ENCODE data around the gene FN1. TPM values are rescaled to one million over a fixed set of nuclear protein-coding genes. Genes with fewer than 3 reads are reported as not detected.
"Not testable (repeated sequence)": the region's sequence is repeated elsewhere in the genome, so short reads cannot be mapped to it uniquely, and the experiment has no call there.

The FN1 gene
- total and polyA plus RNA-seq, 8 donors: 42.0 to 861 (median 252) TPM

DNA sequence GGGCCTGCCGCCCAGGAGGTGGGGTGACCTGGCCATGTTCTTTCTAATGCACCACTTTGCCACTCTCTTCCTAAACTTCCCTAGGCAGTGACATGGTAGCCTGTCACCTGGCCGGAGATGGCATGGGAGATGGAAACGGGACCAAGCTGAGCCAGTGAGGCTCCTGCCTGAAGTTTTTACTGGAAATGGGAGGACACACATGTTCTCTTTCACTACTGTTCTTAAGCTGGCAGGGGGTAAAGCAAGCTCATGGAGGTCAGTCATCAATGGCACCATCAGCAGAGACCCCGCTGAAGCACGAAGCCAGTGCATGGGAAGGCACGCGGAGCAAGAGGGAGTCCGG lies 73.3 kb downstream of the FN1 start:
- H3K9me3 ChIP-seq: no peaks in the 10 kb centered on the region
- no peak overlapping the region for H3K4me3 ChIP-seq
- intact Hi-C loops (cut with DNase I; ENCODE audit: low total_unique reads): no loop called here
- no peak for DNase-seq
- TF ChIP-seq, protein P1, sequence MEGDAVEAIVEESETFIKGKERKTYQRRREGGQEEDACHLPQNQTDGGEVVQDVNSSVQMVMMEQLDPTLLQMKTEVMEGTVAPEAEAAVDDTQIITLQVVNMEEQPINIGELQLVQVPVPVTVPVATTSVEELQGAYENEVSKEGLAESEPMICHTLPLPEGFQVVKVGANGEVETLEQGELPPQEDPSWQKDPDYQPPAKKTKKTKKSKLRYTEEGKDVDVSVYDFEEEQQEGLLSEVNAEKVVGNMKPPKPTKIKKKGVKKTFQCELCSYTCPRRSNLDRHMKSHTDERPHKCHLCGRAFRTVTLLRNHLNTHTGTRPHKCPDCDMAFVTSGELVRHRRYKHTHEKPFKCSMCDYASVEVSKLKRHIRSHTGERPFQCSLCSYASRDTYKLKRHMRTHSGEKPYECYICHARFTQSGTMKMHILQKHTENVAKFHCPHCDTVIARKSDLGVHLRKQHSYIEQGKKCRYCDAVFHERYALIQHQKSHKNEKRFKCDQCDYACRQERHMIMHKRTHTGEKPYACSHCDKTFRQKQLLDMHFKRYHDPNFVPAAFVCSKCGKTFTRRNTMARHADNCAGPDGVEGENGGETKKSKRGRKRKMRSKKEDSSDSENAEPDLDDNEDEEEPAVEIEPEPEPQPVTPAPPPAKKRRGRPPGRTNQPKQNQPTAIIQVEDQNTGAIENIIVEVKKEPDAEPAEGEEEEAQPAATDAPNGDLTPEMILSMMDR (IDR thresholded peaks at IDR 0.05): no peak
- H3K27me3 ChIP-seq: no peaks in the 10 kb centered on the region
- H3K27ac ChIP-seq: no peak overlapping the region
- WGBS, 5 donors: 85 to 99% (median 96%) methylated on average over 8 of the region's 8 CpGs
- H3K4me1 ChIP-seq: no peaks in the 10 kb centered on the region
- H3K36me3 ChIP-seq: peaks cover 18 to 79% (median 75%) of the 10 kb centered on the region in 4 donors

DNA sequence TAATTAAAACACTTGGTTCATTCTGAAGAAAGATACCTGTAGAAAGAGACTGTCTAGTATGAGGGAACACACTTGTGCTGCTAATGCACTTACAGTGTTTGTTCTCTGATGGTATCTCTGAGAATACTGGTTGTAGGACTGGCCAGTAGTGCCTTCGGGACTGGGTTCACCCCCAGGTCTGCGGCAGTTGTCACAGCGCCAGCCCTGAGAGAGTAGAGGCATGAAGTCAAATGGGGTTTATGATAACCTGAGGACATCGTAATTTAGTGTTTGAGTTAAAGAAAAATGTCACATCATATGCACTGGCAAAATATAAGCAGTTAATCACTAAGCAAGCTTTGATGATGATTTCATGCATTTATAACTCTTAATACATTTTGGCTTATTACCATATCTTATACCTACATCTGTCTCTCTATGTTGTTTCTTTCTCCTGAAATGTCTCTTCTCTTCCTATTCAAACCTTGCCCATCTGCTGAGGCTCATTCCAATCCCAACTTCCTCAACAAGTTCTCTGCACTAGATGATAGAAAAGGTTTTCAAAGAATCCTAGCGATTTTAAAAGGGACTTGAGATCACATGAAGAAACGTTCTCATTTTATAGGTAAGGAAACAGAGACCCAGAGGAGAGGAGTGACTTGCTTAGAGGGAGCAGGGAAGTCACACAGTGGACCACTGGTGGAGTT lies 73.8 kb downstream of the FN1 start:
- no peaks in the 10 kb centered on the region for H3K9me3 ChIP-seq
- H3K27me3 ChIP-seq: no peaks in the 10 kb centered on the region
- no peak for DNase-seq
- WGBS, 5 donors: 76 to 90% (median 77%) methylated on average over 6 of the region's 6 CpGs
- H3K4me3 ChIP-seq: no peak overlapping the region
- TF ChIP-seq POLR2AphosphoS5 (IDR thresholded peaks at IDR 0.05) (no peak), EP300 (IDR thresholded peaks at IDR 0.05) (no peak), POLR2A (IDR thresholded peaks at IDR 0.05) (no peak)
- TF ChIP-seq, protein P1 (IDR thresholded peaks at IDR 0.05): no peak
- H3K4me1 ChIP-seq: no peaks in the 10 kb centered on the region
- peaks cover 18 to 74% (median 71%) of the 10 kb centered on the region in 4 donors for H3K36me3 ChIP-seq
- H3K27ac ChIP-seq: no peak overlapping the region
- intact Hi-C loops (cut with DNase I; ENCODE audit: low total_unique reads): no loop called here

DNA sequence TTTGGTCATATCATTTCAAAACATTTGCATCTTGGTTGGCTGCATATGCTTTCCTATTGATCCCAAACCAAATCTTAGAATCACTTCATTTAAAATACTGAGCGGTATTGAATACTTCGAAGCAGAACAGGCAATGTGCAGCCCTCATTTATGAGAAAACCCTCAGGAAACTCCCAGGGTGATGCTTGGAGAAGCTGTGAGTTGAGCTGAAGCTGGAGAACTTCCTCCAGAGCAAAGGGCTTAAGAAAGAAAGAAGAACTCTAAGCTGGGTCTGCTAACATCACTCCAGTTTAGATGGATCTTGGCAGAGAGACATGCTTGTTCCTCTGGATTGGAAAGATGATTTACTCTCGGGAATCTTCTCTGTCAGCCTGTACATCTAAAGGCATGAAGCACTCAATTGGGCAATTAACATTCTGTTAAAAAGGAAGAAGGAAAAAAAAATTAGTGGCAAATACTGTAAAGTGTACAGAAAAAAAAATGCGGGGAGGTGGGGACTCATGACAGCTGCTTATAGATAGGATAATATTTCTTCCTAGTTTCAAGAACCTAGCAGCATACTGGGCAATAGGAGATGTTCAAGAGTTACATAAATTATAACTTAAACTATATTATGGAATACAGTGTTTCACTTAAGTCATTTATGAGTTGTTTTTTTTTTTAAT lies 74.5 kb downstream of the FN1 start:
- no peak for DNase-seq
- no peak overlapping the region for H3K27ac ChIP-seq
- no peak overlapping the region for H3K4me3 ChIP-seq
- TF ChIP-seq POLR2A (IDR thresholded peaks at IDR 0.05): no peak
- no peak for TF ChIP-seq POLR2AphosphoS5 (IDR thresholded peaks at IDR 0.05)
- no peak for TF ChIP-seq EP300 (IDR thresholded peaks at IDR 0.05)
- TF ChIP-seq, protein P1 (IDR thresholded peaks at IDR 0.05): no peak
- no peaks in the 10 kb centered on the region for H3K27me3 ChIP-seq
- 88 to 92% (median 90%) methylated on average over 4 of the region's 4 CpGs for WGBS, 5 donors
- no peaks in the 10 kb centered on the region for H3K4me1 ChIP-seq
- H3K36me3 ChIP-seq: peaks cover 18 to 70% (median 65%) of the 10 kb centered on the region in 4 donors
- H3K9me3 ChIP-seq: no peaks in the 10 kb centered on the region
- intact Hi-C loops (cut with DNase I; ENCODE audit: low total_unique reads): no loop called here

DNA sequence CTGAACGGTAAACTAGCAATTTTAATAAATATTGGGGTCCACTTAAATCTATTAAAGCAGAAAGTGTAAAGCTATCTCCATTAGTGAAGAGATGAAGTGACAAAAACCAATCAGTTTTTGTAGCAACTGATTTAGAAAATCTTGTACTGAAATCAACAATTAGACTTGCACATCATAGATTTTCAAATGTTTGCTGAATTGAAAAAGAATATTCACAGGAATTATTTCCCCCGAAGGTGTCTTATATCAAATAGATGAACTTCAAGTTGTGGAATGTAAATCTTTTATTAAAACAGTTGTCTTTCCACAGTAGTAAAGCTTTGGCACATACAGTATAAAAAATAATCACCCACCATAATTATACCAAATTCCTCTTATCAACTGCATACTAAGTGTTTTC lies 75.3 kb downstream of the FN1 start:
- DNase-seq: no peak
- intact Hi-C loops (cut with DNase I; ENCODE audit: low total_unique reads): no loop called here
- no peak overlapping the region for H3K27ac ChIP-seq
- no peak overlapping the region for H3K4me3 ChIP-seq
- H3K4me1 ChIP-seq: no peaks in the 10 kb centered on the region
- peaks cover 18 to 64% (median 60%) of the 10 kb centered on the region in 4 donors for H3K36me3 ChIP-seq
- 78 to 95% (median 85%) methylated on average over 2 of the region's 2 CpGs for WGBS, 5 donors
- no peaks in the 10 kb centered on the region for H3K27me3 ChIP-seq
- TF ChIP-seq POLR2A (IDR thresholded peaks at IDR 0.05) (no peak), EP300 (IDR thresholded peaks at IDR 0.05) (no peak), POLR2AphosphoS5 (IDR thresholded peaks at IDR 0.05) (no peak)
- TF ChIP-seq, protein P1 (IDR thresholded peaks at IDR 0.05): no peak
- no peaks in the 10 kb centered on the region for H3K9me3 ChIP-seq

DNA sequence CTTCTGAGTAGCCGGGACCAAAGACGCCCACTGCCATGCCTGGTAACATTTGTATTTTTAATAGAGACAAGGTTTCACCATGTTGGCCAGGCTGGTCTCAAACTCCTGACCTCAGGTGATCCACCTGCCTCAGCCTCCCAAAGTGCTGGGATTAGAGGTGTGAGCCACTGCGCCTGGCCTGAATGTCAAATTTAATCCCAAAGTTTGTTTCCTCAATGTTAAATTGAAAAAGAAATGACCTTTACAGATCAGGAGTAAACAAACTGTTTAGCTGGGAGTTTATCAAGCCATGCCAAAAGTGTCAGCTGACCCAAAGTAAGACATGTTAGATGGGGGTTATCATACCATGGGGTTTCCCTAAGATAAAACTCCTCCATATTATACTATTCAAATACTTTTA lies 75.8 kb downstream of the FN1 start:
- H3K27me3 ChIP-seq; H3K4me3 ChIP-seq; H3K27ac ChIP-seq; intact Hi-C loops (cut with DNase I; ENCODE audit: low total_unique reads); H3K4me1 ChIP-seq; DNase-seq; H3K9me3 ChIP-seq: not testable (repeated sequence)
- H3K36me3 ChIP-seq: peaks cover 18 to 62% (median 56%) of the 10 kb centered on the region in 4 donors
- WGBS, 5 donors: 81 to 89% (median 86%) methylated on average over 3 of the region's 3 CpGs

Measured in stomach (tissue), 9 donors.